SK-N-MC (cell line): ENCODE results near the gene CHST10.

Experiments used
- EZH2 ChIP-seq: fragments of 200-600 bp; sonication (generic); IDR thresholded peaks from one replicate; pipeline ENCODE4 v1.6.1; 2017; ENCODE audit warnings: antibody characterized with exemption
- POLR2AphosphoS5 ChIP-seq: IDR thresholded peaks from 2 replicates; pipeline ENCODE4 v1.6.1; 2012; ENCODE audit warnings: mild to moderate bottlenecking, low read depth, low read length, borderline replicate concordance

DNA sequence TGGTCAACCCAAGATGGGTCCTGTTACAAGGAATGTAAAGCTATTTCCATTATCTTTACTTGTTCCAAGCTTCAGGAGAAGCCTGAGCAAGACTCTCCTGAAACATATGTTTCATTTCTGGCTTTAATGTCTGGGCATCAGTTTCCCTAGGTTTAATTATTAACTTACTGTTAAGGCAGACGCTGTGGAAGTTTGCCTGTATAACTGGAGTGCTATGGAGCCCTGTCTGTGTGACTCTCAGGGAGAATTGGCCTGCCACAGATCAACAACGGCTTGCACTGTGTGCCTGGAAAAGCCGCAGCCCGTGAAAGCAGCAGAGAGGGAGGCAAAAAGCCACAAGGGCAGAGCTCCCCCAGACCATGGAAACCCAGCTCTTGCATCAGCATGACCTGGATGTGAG, 73.0 kb downstream of the CHST10 start:
- TF ChIP-seq POLR2AphosphoS5 (no peak), EZH2 (no peak)
